ENCODE results near the gene MAN2A2.

Gene MAN2A2

GRCh38 chr15:90902840-90903732 is at the start of gene MAN2A2:
Gene MAN2A2, plus strand, starts transcription at chr15:90903302. Its CDS starts 906 bp downstream, at chr15:90904208.
- peak within 1 kb of the TSS; percentile 89 for H3K27ac Mint-ChIP-seq
- H3K4me1 Mint-ChIP-seq, result peaks cover 28% of the 10 kb centered on the region
- H3K27me3 Mint-ChIP-seq, result no peaks in the 10 kb centered on the region
- peaks cover 11% of the 10 kb centered on the region for H3K36me3 Mint-ChIP-seq
- peak within 1 kb of the TSS; percentile 90 for H3K4me3 Mint-ChIP-seq
- no peaks in the 10 kb centered on the region for H3K9me3 Mint-ChIP-seq

- no peak overlapping the region for H3K4me3 Mint-ChIP-seq
- peaks cover 58% of the 10 kb centered on the region for H3K4me1 Mint-ChIP-seq
- no peak overlapping the region for H3K27ac Mint-ChIP-seq
Measured at GRCh38 chr15:90855139-90855538, 48.0 kb upstream of the MAN2A2 start.

DNA sequence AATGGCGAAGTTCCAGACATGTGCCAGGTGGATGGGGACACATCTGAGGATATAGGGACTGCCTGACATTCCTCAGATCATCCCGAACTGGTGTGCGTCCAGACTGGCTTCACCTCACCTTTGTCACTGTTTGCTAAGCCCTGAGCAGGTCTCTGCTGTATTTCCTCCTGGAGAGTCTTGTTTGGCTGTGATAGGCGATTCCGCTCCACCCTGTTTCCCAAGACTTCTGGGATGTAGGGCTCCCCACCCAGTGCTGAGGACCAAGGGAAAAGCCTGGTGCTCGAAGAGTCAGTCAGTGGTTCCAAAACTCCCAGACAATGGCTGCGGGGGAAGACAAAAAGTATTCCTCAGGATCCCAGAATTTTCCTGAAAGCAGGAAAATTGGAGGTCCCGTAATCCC is 45.8 kb upstream of the MAN2A2 start:
- Mint-ChIP-seq H3K27ac (peak overlapping the region; percentile 65), H3K27me3 (no peaks in the 10 kb centered on the region), H3K9me3 (no peaks in the 10 kb centered on the region), H3K4me1 (peaks cover 40% of the 10 kb centered on the region), H3K36me3 (no peaks in the 10 kb centered on the region), H3K4me3 (no peak overlapping the region)

More at GRCh38 chr15:90855139-90855538, 48.0 kb upstream of the MAN2A2 start:
- no peaks in the 10 kb centered on the region for H3K36me3 Mint-ChIP-seq
- no peaks in the 10 kb centered on the region for H3K27me3 Mint-ChIP-seq
- no peaks in the 10 kb centered on the region for H3K9me3 Mint-ChIP-seq

DNA sequence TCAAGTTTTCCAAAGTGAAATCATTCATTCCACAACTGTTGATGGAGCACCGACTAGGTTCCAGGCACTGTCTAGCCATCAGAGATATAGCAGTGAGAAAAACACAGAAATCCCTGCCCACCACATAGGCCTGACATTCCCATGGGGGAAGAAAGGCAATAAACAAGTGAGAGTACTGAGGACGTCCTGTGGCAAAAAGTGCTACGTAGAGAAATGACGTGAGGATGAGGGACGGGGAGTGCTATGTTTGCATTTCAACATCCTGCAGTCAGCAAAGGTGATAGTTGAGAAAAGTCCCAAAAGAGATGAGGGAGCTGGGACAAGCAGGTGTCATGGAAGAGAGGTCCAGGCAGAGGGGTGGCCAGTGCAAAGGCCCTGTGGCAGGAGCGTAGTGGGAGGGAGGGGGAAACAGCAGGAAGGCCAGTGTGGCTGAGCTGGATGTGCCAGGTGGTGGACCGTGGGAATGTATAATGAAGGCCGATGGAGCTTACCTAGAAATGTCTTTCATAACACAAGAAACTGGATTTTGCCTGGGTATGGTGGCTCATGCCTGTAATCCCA is 45.1 kb upstream of the MAN2A2 start:
- Mint-ChIP-seq H3K9me3 (no peaks in the 10 kb centered on the region), H3K27me3 (no peaks in the 10 kb centered on the region), H3K27ac (peak overlapping the region; percentile 76), H3K4me1 (peaks cover 34% of the 10 kb centered on the region), H3K4me3 (no peak overlapping the region), H3K36me3 (no peaks in the 10 kb centered on the region)

DNA sequence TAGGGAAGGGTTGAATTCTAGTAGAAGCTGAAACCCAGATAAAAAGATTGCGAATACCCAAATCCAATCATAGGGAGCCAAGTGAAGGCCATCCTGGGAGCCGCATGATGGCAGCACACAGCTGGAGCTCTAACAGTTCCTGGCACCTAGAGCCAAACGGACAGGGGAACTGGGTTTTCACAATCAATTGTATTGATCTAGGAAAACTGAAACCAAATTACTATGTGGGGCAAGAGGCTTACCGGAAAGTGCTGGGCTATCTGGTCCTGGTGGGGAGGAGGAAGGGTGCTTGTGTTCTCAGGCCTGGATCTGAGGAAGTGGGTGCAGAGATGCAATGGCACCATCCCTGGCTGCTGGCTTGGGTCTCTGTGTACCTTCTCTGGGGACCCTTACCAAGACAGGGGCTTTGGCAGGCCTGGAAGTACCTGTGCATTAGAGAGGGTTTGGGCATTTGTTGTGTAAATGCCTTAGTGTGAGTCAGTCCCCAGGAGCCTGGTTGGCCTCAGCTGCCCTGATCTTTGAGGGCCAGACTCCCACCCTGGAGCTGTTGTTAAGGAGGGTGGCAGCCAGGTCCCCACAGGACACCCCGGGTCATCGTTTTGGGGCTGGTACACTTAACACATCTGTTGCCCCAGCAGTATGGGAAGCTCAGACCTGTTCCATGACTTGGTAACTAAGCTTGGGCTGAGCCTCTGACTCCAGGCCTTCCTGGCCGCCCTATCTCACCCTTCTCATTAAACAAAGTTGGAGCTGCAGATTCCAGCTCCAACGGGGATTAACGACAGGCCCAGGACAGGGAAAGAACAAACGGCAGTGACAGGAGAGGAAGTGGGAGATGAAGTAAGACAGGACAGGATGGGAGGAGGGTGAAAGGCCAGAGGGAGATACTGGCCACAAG is 43.6 kb upstream of the MAN2A2 start:
- Mint-ChIP-seq H3K4me1 (peaks cover 30% of the 10 kb centered on the region), H3K27me3 (no peaks in the 10 kb centered on the region), H3K27ac (peak overlapping the region; percentile 17), H3K36me3 (no peaks in the 10 kb centered on the region), H3K4me3 (no peak overlapping the region), H3K9me3 (no peaks in the 10 kb centered on the region)

- Mint-ChIP-seq H3K4me3 (no peak overlapping the region), H3K36me3 (no peaks in the 10 kb centered on the region), H3K27ac (no peak overlapping the region), H3K27me3 (no peaks in the 10 kb centered on the region), H3K9me3 (no peaks in the 10 kb centered on the region), H3K4me1 (peaks cover 25% of the 10 kb centered on the region)
Measured at GRCh38 chr15:90860450-90860849, 42.7 kb upstream of the MAN2A2 start.

- Mint-ChIP-seq H3K4me1 (peaks cover 21% of the 10 kb centered on the region), H3K4me3 (no peak overlapping the region), H3K27ac (no peak overlapping the region), H3K9me3 (no peaks in the 10 kb centered on the region), H3K36me3 (no peaks in the 10 kb centered on the region), H3K27me3 (no peaks in the 10 kb centered on the region)
Measured at GRCh38 chr15:90860942-90861675, 42.0 kb upstream of the MAN2A2 start.

GRCh38 chr15:90862487-90862886 is 40.6 kb upstream of the MAN2A2 start:
- Mint-ChIP-seq H3K4me3 (no peak overlapping the region), H3K9me3 (no peaks in the 10 kb centered on the region), H3K27ac (peak overlapping the region; percentile 10), H3K36me3 (no peaks in the 10 kb centered on the region), H3K4me1 (peaks cover 11% of the 10 kb centered on the region), H3K27me3 (no peaks in the 10 kb centered on the region)

DNA sequence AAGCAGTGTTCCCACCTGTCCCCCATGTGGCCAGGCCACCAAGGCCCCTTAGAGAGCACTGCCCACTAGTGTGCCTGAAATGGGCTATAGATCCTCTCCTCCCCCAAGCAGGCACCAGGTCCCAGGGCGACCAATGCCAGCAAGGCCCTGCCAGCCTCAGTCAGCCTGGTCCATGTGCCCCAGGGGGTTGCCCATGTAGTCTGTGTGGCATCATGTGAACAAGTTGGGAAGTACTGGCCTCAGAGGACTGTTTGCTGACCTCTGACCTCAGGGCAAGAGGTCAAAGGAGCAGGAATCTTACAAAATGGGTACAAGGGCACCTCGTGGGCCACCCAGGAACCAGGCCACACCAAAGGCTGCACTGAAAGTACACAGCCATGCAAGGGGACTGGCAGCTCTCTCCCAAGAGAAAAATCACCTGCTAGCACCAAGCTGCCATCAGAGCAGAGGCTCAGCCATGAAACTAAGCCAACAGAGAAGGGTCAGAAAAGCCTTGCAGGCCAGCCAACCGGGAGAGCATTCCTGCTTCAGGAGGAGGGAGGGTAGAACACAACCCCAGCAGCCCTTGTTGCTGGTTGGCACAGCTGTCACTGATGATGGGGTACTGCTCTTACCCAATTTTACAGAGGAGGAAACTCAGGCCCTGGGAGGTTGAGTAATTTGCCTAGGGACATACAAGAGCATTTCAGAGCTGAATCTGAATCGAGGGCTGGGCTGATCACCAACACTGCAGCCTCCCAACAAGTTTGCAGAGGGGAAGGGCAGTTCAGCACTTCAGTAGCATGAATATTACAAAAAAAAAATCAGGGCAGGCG is 39.9 kb upstream of the MAN2A2 start:
- Mint-ChIP-seq H3K4me1 (peaks cover 7% of the 10 kb centered on the region), H3K4me3 (no peak overlapping the region), H3K27me3 (no peaks in the 10 kb centered on the region), H3K27ac (no peak overlapping the region), H3K9me3 (no peaks in the 10 kb centered on the region), H3K36me3 (no peaks in the 10 kb centered on the region)

- Mint-ChIP-seq H3K4me1 (peaks cover 15% of the 10 kb centered on the region), H3K9me3 (no peaks in the 10 kb centered on the region), H3K27me3 (no peaks in the 10 kb centered on the region), H3K4me3 (no peak overlapping the region), H3K36me3 (no peaks in the 10 kb centered on the region), H3K27ac (no peak overlapping the region)
Measured at GRCh38 chr15:90863987-90864386, 39.1 kb upstream of the MAN2A2 start.

GRCh38 chr15:90864507-90864906 is 38.6 kb upstream of the MAN2A2 start:
- H3K4me3 Mint-ChIP-seq, result no peak overlapping the region
- H3K36me3 Mint-ChIP-seq, result no peaks in the 10 kb centered on the region
- H3K27me3 Mint-ChIP-seq, result no peaks in the 10 kb centered on the region
- H3K27ac Mint-ChIP-seq, result no peak overlapping the region
- peaks cover 17% of the 10 kb centered on the region for H3K4me1 Mint-ChIP-seq
- H3K9me3 Mint-ChIP-seq, result no peaks in the 10 kb centered on the region

- H3K36me3 Mint-ChIP-seq, result no peaks in the 10 kb centered on the region
- peaks cover 29% of the 10 kb centered on the region for H3K4me1 Mint-ChIP-seq
- H3K9me3 Mint-ChIP-seq, result no peaks in the 10 kb centered on the region
- H3K27ac Mint-ChIP-seq, result no peak overlapping the region
- no peak overlapping the region for H3K4me3 Mint-ChIP-seq
- no peaks in the 10 kb centered on the region for H3K27me3 Mint-ChIP-seq
Measured at GRCh38 chr15:90865702-90866101, 37.4 kb upstream of the MAN2A2 start.

DNA sequence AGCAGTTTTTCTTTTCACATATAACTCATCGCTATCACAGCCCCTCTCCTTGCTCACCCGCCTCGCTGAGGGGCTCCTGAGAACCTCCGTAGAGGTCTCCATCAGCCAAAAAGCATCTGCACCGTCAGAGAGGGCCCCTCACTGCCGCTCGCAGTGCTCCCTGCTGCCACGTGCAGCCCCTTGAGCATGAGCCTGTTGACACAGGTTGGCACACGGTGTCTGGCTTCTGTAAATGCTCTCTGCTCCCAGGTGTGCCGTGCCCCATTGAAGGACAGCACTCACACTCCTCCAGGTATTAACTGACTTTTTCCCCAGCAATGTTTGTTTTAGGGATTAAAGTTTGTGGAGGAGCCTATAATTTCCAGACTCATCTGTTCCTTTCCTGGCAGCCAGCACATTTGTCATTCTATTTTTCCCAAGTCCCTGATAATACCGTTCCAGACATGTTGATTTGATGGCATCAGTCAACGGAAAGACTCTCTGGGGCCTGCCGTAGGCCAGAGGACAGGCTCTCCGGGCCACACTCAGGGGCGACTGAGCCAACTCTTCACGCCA is 36.9 kb upstream of the MAN2A2 start:
- no peak overlapping the region for H3K27ac Mint-ChIP-seq
- no peaks in the 10 kb centered on the region for H3K36me3 Mint-ChIP-seq
- H3K4me1 Mint-ChIP-seq, result peaks cover 31% of the 10 kb centered on the region
- H3K27me3 Mint-ChIP-seq, result no peaks in the 10 kb centered on the region
- no peak overlapping the region for H3K4me3 Mint-ChIP-seq
- H3K9me3 Mint-ChIP-seq, result no peaks in the 10 kb centered on the region

DNA sequence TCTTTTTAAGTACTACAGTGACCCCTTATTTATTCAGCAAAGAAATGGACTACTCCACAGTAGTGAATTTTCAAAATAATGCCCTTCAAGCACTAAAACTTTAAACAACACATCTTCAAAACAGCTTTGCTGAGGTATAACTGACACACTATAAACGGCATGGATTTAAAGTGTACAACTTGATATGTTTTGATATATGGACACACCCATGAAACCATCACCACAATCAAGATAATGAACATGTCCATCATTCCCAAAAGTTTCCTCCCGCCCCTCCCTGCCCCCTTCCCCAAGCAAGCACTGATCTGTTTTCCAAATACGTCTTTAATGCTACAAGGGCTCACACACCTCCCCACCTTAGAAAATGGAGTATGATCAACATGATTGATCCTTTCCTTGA is 36.3 kb upstream of the MAN2A2 start:
- Mint-ChIP-seq H3K9me3 (no peaks in the 10 kb centered on the region), H3K4me3 (no peak overlapping the region), H3K36me3 (no peaks in the 10 kb centered on the region), H3K4me1 (peaks cover 31% of the 10 kb centered on the region), H3K27ac (peak overlapping the region; percentile 24), H3K27me3 (no peaks in the 10 kb centered on the region)

Measured in activated naive CD4-positive, alpha-beta T cell treated with anti-CD3 and anti-CD28 coated beads, Interleukin-2, amount 50 U/mL, for 24 hours (primary cell).